Measurements from ENCODE around the gene PLCH2.
"Not testable (repeated sequence)": the region's sequence is repeated elsewhere in the genome, so short reads cannot be mapped to it uniquely, and the experiment has no call there.

PLCH2 gene

DNA sequence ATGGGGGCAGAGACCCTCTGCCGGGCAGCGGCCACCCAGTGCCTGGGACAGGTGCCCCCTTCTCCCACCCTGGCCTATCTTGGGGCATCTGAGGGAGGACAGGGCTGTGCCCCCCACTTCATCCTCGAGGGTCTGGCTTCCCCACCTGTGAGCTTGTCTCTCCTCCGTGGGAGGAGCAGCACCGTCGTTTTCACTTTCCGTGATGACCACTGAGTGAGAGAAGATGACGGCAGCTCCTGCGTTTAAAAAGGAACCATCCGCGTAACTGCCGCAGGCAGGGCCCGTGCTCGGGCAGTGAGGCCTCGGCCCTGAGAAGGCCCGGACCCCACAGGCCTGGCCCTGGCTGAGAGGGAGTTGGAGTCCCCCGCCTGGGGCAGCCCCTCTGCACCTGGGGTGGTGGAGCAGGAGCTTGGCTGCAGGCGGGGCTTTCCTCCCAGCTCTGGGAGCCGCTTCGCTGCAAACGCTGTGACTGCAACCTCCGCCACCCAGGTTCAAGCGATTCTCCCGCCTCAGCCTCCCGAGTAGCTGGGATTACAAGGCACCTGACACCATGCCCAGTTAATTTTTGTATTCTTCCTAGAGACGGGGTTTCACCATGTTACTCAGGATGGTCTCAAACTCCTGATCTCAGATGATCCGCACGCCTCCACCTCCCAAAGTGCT, 73.4 kb downstream of the PLCH2 start:
- DNase-seq, result not testable (repeated sequence)

DNA sequence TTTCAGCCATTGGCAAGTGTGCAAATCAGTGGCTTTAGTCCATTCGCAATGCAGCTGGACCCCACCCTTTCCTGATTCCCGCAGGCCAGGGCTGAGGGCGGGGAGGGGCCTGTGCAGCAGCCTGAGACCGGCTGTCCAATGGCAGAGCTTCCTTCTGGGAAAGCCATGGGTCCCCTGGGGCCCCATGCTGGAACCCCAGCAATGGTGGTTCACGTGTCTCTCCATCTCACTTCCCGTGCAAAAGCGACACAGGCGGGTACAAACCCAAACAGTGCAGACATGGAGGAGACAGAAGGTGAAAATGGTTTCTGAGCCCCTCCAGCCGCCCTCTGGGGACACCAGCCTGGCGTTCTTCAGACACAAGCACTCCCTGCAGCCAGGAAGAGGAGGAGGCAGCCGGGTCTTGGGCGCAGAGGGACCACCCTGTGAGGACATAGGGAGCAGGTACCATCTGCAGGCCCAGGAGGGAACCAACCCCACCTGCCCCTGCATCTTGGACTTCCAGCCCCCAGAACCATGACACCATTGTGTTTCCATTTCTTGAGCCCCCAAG, 74.3 kb downstream of the PLCH2 start:
- not testable (repeated sequence) for DNase-seq

DNA sequence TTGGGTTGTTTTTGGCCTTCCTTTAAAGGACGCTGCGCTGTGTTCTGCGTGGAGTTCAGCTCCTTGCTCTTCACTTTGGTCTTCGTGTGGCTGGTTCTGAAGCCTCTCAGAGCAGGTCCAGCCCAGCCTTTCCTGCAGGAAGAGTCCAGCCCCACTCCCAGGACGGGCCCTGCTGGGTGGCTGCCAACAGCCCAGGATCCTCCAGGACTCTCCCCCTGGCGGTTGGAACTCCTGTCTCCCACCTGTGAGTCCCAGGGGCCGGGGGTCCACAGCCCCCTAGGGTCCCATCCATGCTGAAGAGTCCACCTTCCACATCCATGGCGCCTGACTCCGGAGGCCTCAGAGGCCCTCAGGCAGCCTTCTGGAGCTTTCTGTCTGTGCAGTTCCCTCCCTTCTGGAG, 75.5 kb downstream of the PLCH2 start:
- not testable (repeated sequence) for DNase-seq

DNA sequence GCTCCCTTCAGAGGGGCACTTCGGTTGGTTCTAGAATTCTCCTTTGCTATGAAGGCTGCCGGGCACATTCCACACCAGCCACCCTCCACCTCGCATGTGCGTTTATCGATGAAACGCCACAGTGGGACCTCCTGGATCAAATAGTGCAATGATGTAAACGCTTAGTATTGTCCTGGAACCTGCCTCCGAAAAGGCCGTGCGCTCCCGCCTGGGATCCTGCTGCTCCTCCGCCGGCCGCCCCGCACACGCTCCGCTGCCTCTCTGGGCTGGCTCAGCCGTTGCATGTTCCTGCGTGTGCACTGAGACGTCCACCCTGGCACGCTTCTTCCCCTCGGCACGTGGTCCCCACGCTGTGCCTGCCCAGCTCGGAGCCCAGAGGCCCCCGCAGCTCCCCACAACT, 76.1 kb downstream of the PLCH2 start:
- DNase-seq, result no peak

DNA sequence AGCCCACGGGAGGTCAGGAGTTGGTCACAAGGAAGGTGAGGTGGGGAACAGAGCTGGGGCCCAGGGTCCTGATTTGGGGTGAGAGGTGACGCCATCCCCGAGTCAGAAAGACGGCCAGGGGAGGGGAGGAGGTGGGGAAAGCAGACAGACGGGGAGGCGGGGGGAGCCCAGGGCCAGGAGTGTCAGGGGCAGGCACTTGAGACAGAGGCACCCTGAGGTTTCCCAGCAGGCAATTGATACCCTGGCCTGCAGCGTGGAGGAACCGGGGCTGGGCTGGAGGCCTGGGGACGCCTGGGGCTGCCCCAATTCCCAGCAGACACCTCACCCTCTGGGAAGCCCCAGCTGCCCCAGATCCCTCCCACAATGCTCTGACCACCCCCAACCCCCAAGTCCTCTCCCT, 77.0 kb downstream of the PLCH2 start:
- DNase-seq, result not testable (repeated sequence)

DNA sequence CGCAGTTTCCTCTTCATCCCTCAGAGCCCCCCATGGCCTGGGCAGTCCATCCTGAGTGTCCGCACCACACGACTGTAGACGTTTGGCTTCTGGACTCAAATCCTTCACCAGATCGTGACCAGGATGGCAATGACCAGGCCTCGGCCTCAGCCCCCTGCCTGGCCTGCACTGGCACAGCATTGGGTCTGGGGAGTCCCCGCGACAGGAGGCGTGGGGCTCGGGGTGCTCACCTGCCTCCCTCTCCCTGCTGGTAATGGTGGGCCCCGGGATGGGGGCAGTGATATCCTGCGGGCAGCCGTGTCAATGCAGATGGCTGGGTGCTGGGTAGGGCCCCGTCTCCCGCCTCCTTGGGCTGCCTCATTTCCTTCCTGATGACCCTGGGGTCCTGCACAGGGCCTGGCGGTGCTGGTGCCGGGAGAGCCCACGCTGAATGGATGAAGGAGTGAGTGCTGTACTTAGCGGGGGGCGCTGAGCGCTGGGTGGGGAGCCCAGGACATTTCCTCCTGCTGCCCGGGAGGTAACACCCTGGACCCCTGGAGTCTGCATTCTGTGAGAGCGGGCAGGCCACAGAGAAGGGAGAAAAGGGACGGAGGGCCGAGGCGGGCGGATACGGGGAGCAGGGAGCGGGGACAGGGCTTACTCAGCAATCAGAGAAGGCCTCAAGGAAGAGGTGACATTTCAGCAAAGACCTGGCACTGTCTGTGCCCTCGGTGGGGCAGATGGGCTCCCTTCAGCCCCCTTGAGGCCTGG, 78.0 kb downstream of the PLCH2 start:
- no peak for DNase-seq

DNA sequence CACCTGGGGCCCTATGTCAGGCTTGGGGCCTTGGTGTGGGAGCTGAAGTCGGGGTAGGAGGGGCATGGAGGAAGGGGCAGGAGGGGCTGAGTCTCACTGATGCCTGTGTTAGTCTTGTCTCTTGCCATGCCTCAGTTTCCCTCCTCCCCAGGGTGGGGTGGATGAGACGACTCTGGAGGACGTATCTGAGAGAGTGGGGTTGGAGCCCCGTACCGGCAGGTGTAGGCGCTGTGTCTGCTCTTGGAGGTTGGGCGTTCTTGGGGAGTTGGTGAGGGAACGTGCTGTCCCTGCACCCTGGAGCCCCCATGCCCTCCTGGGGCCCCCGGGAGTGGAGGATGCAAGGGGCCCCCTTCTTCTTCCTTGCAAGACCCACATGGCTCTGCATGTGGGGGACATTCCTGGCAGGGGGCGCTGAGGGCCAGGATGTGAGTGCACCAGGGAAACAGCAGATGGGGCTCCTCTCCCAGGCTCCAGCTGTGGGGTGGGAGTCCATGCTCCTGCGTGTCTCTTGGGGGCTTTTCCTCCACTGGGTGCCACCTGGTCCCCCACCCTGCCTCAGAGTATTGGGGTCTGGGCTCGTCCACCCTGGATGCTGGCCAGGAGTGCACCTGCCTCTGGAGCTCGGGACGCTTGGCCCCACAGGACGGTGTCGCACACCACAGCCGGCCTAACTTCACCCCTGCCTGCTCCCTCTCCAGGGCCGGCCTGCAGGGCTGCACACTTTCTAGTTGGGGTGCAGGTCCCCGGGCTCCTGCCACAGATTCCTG, 78.7 kb downstream of the PLCH2 start:
- no peak for DNase-seq
